SU-DHL-6 (cell line): ENCODE measurements around the gene PELI3.

Experiments
- EZH2phosphoT487 ChIP-seq: fragments of 200-600 bp; sonication (generic), shearing (Covaris generic); conservative IDR thresholded peaks from 2 replicates; pipeline ENCODE4 v1.6.1; 2018; ENCODE audit warnings: mild to moderate bottlenecking, antibody characterized with exemption, low read length, moderate library complexity, mixed read lengths
- TF ChIP-seq, protein P1 (sequence below): fragments of 200-600 bp; sonication (generic); IDR thresholded peaks from one replicate; pipeline ENCODE4 v1.5.1; 2017; ENCODE audit warnings: antibody characterized with exemption, mild to moderate bottlenecking, low read length, moderate library complexity; ENCODE audit not compliant: insufficient read depth, poor library complexity, severe bottlenecking

DNA sequence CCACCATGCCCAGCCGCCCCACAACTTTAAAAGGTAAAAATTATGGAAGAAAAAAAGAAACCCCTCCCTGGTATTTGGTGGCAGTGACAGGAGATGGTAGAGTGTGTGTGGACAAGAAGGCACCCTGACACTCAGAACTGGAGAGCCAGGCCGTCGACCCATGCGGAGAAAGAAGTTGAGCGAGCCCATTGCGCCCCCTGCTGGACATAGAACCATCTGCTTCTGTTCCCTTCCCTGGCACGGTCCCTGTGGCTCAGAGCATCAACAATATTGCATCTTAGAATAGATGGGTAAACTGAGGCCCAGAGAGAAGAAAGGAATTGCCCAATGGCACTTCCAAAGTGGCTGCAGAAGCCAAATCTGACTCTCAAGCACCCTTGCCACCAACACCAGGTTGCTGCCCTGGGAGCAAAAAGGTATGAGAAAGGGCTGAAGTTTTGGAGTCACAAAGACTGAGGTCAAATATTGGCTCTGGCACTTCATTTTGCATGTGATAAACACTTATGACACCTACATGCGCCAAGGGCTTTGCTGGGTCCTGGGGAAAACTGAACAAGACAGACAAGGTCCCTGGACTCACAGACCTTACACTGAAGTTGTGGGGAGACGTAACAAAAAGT, 36.6 kb upstream of the PELI3 start:
- TF ChIP-seq, protein P1, sequence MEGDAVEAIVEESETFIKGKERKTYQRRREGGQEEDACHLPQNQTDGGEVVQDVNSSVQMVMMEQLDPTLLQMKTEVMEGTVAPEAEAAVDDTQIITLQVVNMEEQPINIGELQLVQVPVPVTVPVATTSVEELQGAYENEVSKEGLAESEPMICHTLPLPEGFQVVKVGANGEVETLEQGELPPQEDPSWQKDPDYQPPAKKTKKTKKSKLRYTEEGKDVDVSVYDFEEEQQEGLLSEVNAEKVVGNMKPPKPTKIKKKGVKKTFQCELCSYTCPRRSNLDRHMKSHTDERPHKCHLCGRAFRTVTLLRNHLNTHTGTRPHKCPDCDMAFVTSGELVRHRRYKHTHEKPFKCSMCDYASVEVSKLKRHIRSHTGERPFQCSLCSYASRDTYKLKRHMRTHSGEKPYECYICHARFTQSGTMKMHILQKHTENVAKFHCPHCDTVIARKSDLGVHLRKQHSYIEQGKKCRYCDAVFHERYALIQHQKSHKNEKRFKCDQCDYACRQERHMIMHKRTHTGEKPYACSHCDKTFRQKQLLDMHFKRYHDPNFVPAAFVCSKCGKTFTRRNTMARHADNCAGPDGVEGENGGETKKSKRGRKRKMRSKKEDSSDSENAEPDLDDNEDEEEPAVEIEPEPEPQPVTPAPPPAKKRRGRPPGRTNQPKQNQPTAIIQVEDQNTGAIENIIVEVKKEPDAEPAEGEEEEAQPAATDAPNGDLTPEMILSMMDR, result peak; percentile 84
- TF ChIP-seq EZH2phosphoT487, result no peak
